ENCODE results near the gene SELE. TPM values are rescaled to one million over a fixed set of nuclear protein-coding genes. Genes with fewer than 3 reads are reported as not detected.

SELE gene
- total RNA-seq, 4 donors from 2014 or later: 0.06 to 15.7 (median 1.5) TPM

DNA sequence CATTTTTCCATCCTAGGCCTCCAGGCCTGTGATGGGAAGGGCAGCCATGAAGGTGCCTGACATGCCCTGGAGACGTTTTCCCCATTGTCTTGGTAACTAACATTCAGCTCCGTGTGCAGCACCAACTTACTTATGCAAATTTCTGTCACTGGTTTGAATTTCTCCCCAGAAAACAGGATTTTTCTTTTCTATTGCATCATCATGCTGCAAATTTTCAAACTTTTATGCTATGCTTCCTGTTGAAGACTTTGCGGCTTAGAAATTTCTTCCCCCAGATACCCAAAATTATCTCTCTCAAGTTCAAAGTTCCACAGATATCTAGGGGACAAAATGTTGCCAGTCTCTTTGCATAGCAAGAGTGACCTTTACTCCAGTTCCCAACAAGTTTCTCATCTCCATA, 25.2 kb upstream of the SELE start:
- Histone ChIP-seq H3K27ac (replicated peaks in 1 of 4) (no peak overlapping the region), H3K4me1 (no peaks in the 10 kb centered on the region), H3K36me3 (no peaks in the 10 kb centered on the region), H3K9me3 (no peaks in the 10 kb centered on the region), H3K27me3 (peaks cover 0 to 3% (median 0%) of the 10 kb centered on the region in 4 donors), H3K4me3 (no peak overlapping the region)
- intact Hi-C loops (cut with DNase I): no loop called here
- no peak for TF ChIP-seq EP300 (IDR thresholded peaks at IDR 0.05)
- TF ChIP-seq POLR2AphosphoS5 (IDR thresholded peaks at IDR 0.05): no peak
- TF ChIP-seq POLR2A (IDR thresholded peaks at IDR 0.05; ENCODE audit: low read depth): no peak
- no peak for TF ChIP-seq CTCF (IDR thresholded peaks at IDR 0.05)
- 85% methylated on average over 3 of the region's 3 CpGs for WGBS
- no peak for DNase-seq (ENCODE audit: extremely low spot score)

GRCh38 chr1:169753549-169753948, 19.7 kb upstream of the SELE start:
- TF ChIP-seq POLR2AphosphoS5 (IDR thresholded peaks at IDR 0.05): no peak
- TF ChIP-seq POLR2A (IDR thresholded peaks at IDR 0.05; ENCODE audit: low read depth): no peak
- no peak for TF ChIP-seq EP300 (IDR thresholded peaks at IDR 0.05)
- TF ChIP-seq CTCF (IDR thresholded peaks at IDR 0.05): no peak
- Histone ChIP-seq H3K36me3 (no peaks in the 10 kb centered on the region), H3K9me3 (no peaks in the 10 kb centered on the region), H3K4me1 (no peaks in the 10 kb centered on the region), H3K27me3 (peaks cover 0 to 3% (median 0%) of the 10 kb centered on the region in 4 donors), H3K27ac (replicated peaks in 1 of 4) (no peak overlapping the region), H3K4me3 (no peak overlapping the region)
- intact Hi-C loops (cut with DNase I): no loop called here
- WGBS: 71% methylated on average over 4 of the region's 4 CpGs
- DNase-seq (ENCODE audit: extremely low spot score): no peak

DNA sequence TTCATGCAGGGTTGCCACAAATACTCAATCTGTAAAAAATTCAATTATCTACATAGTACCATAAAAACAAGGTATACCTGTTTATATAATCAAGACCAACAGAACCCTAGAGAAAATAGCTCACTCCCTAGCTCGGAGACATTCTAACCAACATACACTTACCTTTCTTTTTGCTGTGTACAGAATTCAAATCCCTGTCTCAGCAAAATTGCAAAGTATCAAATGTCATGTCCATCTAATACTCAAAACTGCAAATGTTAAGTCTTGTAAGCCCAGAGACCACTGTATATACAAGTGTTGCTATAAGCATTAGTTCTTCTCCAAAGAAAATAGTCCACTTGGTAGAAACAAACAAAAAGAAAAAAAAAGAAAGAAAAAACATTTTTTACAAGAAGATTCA, 16.2 kb upstream of the SELE start:
- no peak overlapping the region for H3K27ac ChIP-seq (replicated peaks in 1 of 4)
- H3K36me3 ChIP-seq: no peaks in the 10 kb centered on the region
- no peaks in the 10 kb centered on the region for H3K9me3 ChIP-seq
- WGBS: 74% methylated on average over 1 of the region's 1 CpG
- no peaks in the 10 kb centered on the region for H3K4me1 ChIP-seq
- DNase-seq (ENCODE audit: extremely low spot score): no peak
- peaks cover 0 to 3% (median 0%) of the 10 kb centered on the region in 4 donors for H3K27me3 ChIP-seq
- no peak for TF ChIP-seq EP300 (IDR thresholded peaks at IDR 0.05)
- no peak for TF ChIP-seq POLR2AphosphoS5 (IDR thresholded peaks at IDR 0.05)
- TF ChIP-seq POLR2A (IDR thresholded peaks at IDR 0.05; ENCODE audit: low read depth): no peak
- no peak for TF ChIP-seq CTCF (IDR thresholded peaks at IDR 0.05)
- no peak overlapping the region for H3K4me3 ChIP-seq
- intact Hi-C loops (cut with DNase I): no loop called here

DNA sequence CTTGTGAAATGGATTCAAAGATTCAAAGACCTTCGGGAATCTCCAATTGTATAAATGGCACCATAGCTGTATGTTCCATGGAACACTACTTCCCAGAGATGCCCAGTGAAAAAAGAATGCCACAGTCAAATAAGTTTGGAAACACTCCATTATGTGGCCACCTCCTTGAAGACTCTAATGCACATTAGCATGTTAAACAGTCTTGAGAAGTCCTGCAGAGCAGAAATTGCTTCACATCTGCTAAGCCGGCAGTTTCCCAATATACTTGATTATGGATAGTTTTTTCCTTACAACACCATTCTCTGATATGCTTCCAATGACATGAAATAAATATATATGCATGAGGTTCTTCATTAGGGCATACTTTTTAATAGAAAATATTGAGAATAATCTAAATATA, 12.7 kb upstream of the SELE start:
- H3K27ac ChIP-seq (replicated peaks in 1 of 4): no peak overlapping the region
- no peaks in the 10 kb centered on the region for H3K9me3 ChIP-seq
- intact Hi-C loops (cut with DNase I): no loop called here
- H3K27me3 ChIP-seq: peaks cover 0 to 8% (median 0%) of the 10 kb centered on the region in 4 donors
- no peak for TF ChIP-seq EP300 (IDR thresholded peaks at IDR 0.05)
- no peak for TF ChIP-seq POLR2A (IDR thresholded peaks at IDR 0.05; ENCODE audit: low read depth)
- TF ChIP-seq CTCF (IDR thresholded peaks at IDR 0.05): no peak
- no peak for TF ChIP-seq POLR2AphosphoS5 (IDR thresholded peaks at IDR 0.05)
- no peak overlapping the region for H3K4me3 ChIP-seq
- no peaks in the 10 kb centered on the region for H3K36me3 ChIP-seq
- no peak for DNase-seq (ENCODE audit: extremely low spot score)
- H3K4me1 ChIP-seq: no peaks in the 10 kb centered on the region
- WGBS: 88% methylated on average over 2 of the region's 2 CpGs

Data from esophagus muscularis mucosa (tissue), 4 donors.